ENCODE data around the gene ANKRD13C.

Gene ANKRD13C

DNA sequence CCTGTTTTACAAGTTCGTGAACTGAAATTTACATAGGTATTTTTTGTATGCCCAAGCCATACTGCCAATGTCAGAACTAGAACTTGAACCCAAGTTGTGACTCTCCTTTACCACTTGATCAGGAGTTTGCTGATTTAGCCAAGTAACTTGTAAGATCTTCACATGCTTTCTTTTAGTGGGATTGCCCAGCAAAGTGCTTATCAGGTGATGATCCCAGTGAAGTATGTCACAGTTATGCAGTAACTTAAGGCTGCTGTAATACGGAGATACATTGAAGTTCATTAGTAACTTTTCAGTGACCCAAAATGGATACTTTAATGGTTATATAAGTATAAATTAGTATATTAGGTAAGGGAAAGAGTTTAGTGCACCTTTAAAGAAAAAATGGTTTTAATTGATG, 129.6 kb downstream of the ANKRD13C start:
- FAIRE-seq (no peak), DNase-seq (ENCODE audit: insufficient read length, low spot score) (no peak)
- no peak for TF ChIP-seq POLR2A (IDR thresholded peaks at IDR 0.05; ENCODE audit: low read depth, low read length)
- TF ChIP-seq POLR2AphosphoS5 (IDR thresholded peaks at IDR 0.05; ENCODE audit: low read depth, low read length): no peak
- TF ChIP-seq PAX5 (IDR thresholded peaks at IDR 0.05; ENCODE audit: insufficient read depth, low read length, severe bottlenecking): no peak
- TF ChIP-seq SPI1 (IDR thresholded peaks at IDR 0.05; ENCODE audit: low read depth, low read length): no peak
- no peak for TF ChIP-seq POU2F2 (IDR thresholded peaks at IDR 0.05; ENCODE audit: low read depth, low read length)
- no peak for TF ChIP-seq TAF1 (IDR thresholded peaks at IDR 0.05; ENCODE audit: low read depth, low read length)

DNA sequence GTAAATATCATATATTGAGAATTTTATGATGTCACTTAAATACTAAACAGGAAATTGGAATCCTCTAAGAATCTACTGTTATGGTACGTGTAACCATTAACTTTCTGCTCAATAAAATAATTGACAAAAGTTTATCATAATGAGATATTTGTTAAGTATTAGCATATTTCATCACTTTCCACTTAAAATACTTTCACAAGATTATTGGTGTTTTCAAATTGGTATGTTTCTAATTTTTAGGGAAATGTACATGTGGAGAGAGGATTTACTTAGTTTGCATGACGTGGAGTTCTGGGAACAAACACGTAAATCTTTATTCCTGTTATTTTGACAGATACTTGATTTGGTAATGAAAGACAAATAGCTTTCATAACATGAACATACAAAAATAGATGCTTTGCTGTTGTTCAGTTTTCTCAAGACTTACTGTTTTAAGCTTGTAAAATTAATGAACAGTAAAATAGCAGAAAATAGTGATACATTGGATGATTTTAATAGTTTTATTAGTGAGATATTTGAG, 131.7 kb downstream of the ANKRD13C start:
- no peak for FAIRE-seq
- TF ChIP-seq PAX5 (IDR thresholded peaks at IDR 0.05; ENCODE audit: insufficient read depth, low read length, severe bottlenecking): no peak
- no peak for TF ChIP-seq POLR2AphosphoS5 (IDR thresholded peaks at IDR 0.05; ENCODE audit: low read depth, low read length)
- TF ChIP-seq TAF1 (IDR thresholded peaks at IDR 0.05; ENCODE audit: low read depth, low read length): no peak
- no peak for TF ChIP-seq POU2F2 (IDR thresholded peaks at IDR 0.05; ENCODE audit: low read depth, low read length)
- TF ChIP-seq SPI1 (IDR thresholded peaks at IDR 0.05; ENCODE audit: low read depth, low read length): no peak
- no peak for TF ChIP-seq POLR2A (IDR thresholded peaks at IDR 0.05; ENCODE audit: low read depth, low read length)
- DNase-seq (ENCODE audit: insufficient read length, low spot score): no peak

DNA sequence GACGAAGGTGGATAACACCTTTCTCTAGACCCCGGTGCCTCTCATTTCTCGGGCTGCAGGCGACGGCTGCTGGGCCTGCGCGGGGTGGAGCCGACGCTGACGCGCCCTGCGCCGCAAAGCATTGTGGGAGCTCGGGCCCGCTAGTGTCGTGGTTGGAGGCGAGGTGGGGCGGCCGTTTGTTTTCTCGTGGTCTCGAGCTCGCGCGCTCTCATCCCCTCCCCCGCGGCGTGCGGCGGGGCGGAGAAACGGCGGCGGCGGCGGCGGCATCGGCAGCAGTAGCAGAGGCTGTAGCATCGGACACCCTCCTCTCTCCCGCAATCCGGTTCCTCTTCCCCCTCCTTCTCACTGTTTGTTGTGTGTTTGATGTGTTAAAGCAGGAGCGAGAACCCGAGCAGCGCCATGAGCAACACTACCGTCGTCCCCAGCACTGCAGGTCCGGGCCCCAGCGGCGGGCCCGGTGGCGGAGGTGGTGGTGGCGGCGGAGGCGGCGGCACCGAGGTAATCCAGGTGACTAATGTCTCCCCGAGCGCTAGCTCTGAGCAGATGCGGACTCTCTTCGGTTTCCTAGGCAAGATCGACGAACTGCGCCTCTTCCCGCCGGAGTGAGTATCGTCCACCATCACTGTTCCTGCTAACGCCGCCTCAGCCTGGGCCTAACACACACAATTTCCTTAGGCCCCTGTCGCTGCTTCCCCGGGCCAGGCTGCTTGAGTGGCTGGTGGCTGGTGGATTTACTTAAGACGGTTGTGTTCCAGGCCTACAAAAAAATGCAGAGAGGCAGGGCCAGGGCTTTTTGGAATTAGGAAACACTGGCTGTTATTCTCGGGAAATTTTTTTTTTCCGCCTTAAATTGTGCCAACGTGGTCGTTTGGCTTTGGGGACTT, 133.0 kb downstream of the ANKRD13C start, which contains the start of gene SRSF11:
SRSF11 (plus strand) TSS at position 143 of the 884 bp plus-strand sequence; CDS start at position 400, 257 bp downstream.
- FAIRE-seq (peak; percentile 99), DNase-seq (ENCODE audit: insufficient read length, low spot score) (peak; percentile 79)
- TF ChIP-seq TAF1 (IDR thresholded peaks at IDR 0.05; ENCODE audit: low read depth, low read length): peak; percentile 67
- TF ChIP-seq POU2F2 (IDR thresholded peaks at IDR 0.05; ENCODE audit: low read depth, low read length): peak; percentile 22; the same call in 1 of the 2 replicates
- no peak for TF ChIP-seq SPI1 (IDR thresholded peaks at IDR 0.05; ENCODE audit: low read depth, low read length)
- TF ChIP-seq PAX5 (IDR thresholded peaks at IDR 0.05; ENCODE audit: insufficient read depth, low read length, severe bottlenecking): no peak
- TF ChIP-seq POLR2A (IDR thresholded peaks at IDR 0.05; ENCODE audit: low read depth, low read length): peak; percentile 84
- peak; percentile 92 for TF ChIP-seq POLR2AphosphoS5 (IDR thresholded peaks at IDR 0.05; ENCODE audit: low read depth, low read length)

DNA sequence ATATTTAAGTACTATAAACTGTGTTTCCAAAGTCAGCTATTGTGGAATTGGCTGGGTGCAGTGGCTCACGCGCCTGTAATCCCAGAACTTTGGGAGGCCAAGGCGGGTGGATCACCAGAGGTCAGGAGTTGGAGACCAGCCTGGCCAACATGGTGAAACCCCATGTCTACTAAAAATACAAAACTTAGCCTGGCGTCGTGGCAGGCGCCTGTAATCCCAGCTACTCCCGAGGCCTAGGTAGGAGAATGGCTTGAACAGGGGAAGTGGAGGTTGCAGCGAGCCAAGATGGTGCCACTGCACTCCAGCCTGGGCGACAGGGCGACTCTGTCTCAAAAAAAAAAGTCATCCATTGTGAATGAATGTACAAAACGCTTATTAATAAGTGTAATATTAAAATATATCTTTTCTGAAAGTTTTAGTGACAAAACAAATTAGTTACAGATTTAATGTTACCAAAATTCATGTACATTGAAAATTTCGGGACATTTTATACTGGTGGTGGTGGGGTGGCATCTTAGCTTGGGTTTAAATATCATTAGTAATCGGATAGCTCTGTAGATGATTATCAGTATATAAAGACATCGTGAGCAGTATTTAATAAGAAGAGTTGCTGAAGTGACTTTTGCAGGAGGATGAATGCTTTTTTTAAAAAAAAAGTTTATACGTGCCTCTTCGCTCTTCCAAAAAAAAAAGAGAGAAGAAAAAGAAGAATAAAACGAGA, 133.8 kb downstream of the ANKRD13C start:
- FAIRE-seq: no peak
- no peak for DNase-seq (ENCODE audit: insufficient read length, low spot score)
- TF ChIP-seq POU2F2 (IDR thresholded peaks at IDR 0.05; ENCODE audit: low read depth, low read length): no peak
- TF ChIP-seq POLR2A (IDR thresholded peaks at IDR 0.05; ENCODE audit: low read depth, low read length): no peak
- no peak for TF ChIP-seq PAX5 (IDR thresholded peaks at IDR 0.05; ENCODE audit: insufficient read depth, low read length, severe bottlenecking)
- TF ChIP-seq TAF1 (IDR thresholded peaks at IDR 0.05; ENCODE audit: low read depth, low read length): no peak
- no peak for TF ChIP-seq POLR2AphosphoS5 (IDR thresholded peaks at IDR 0.05; ENCODE audit: low read depth, low read length)
- TF ChIP-seq SPI1 (IDR thresholded peaks at IDR 0.05; ENCODE audit: low read depth, low read length): no peak

DNA sequence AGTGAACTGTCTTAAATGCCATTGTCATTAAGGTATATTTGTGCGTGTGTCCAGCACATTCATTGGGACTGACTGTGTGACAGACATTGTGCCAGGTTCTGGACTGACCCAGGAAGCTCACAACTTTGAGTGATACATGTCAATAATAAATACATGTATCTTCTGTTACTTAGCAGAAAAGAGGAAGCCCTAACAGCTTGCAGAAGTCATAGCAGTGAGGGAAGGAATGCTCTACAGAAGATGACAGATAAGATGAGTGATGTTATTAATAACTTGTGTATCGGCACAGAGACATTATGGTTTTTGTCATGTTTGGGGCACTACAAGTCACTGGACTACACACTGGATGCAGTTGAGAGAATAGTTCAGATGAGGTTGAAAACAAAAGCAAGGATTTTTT, 134.5 kb downstream of the ANKRD13C start:
- no peak for DNase-seq (ENCODE audit: insufficient read length, low spot score)

DNA sequence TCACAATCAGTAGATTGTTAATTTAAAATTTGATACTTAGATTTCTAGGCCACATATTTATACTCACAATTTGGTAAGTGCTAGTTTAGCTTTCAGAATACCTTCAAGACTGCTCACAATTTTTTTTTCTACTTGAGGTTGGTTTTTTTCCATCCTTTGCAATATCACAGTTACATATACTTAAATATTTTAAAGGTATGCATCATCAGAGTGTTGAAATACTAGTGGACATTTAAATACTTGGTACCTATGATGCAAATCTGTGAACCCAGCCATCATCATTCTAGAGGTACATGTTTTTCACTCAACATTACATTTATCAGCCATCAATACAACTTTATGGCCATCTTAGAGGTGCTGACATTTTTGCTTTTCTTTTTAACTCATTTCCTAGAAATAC, 143.0 kb downstream of the ANKRD13C start:
- no peak for TF ChIP-seq POLR2A (IDR thresholded peaks at IDR 0.05; ENCODE audit: low read depth, low read length)
- TF ChIP-seq POU2F2 (IDR thresholded peaks at IDR 0.05; ENCODE audit: low read depth, low read length): no peak
- no peak for TF ChIP-seq PAX5 (IDR thresholded peaks at IDR 0.05; ENCODE audit: insufficient read depth, low read length, severe bottlenecking)
- TF ChIP-seq SPI1 (IDR thresholded peaks at IDR 0.05; ENCODE audit: low read depth, low read length): no peak
- no peak for TF ChIP-seq TAF1 (IDR thresholded peaks at IDR 0.05; ENCODE audit: low read depth, low read length)
- no peak for TF ChIP-seq POLR2AphosphoS5 (IDR thresholded peaks at IDR 0.05; ENCODE audit: low read depth, low read length)
- DNase-seq (ENCODE audit: insufficient read length, low spot score): no peak
- FAIRE-seq: no peak

More for the DNA sequence above, 134.5 kb downstream of the ANKRD13C start:
- peak; percentile 82 for TF ChIP-seq SPI1 (IDR thresholded peaks at IDR 0.05; ENCODE audit: low read depth, low read length)
- no peak for TF ChIP-seq TAF1 (IDR thresholded peaks at IDR 0.05; ENCODE audit: low read depth, low read length)
- no peak for FAIRE-seq

DNA sequence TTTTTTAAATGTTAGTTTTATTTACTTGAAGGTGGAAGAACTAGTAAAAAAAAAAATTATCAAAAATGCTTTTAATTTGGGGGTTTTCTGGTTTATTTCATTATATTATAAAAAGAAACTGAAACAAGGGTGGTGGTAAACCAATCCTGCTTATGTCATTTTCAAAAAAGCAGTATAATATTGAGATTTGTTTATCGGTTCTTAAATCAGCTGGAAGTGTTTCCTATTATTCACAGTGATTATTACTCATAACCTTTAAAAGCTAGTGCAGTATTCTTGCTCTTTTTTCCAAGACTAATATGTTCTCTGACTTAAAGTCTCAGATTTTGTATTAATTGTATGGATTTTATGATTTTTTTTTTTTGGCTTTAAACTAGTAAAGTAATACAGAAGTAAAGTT, 143.7 kb downstream of the ANKRD13C start:
- FAIRE-seq (no peak), DNase-seq (ENCODE audit: insufficient read length, low spot score) (no peak)
- TF ChIP-seq POLR2AphosphoS5 (IDR thresholded peaks at IDR 0.05; ENCODE audit: low read depth, low read length) (no peak), POU2F2 (IDR thresholded peaks at IDR 0.05; ENCODE audit: low read depth, low read length) (no peak), PAX5 (IDR thresholded peaks at IDR 0.05; ENCODE audit: insufficient read depth, low read length, severe bottlenecking) (no peak), SPI1 (IDR thresholded peaks at IDR 0.05; ENCODE audit: low read depth, low read length) (no peak), TAF1 (IDR thresholded peaks at IDR 0.05; ENCODE audit: low read depth, low read length) (no peak), POLR2A (IDR thresholded peaks at IDR 0.05; ENCODE audit: low read depth, low read length) (no peak)
